MM.1S (cell line): Measurements from ENCODE around the gene TCEANC2.

ENCODE experiments used
- DNase-seq: peaks from one replicate; pipeline ENCODE4 v3.0.0-alpha.2; 2015
- H2AFZ ChIP-seq: fragments of 300-600 bp; sonication (generic); 2 replicates; pipeline ENCODE4 v1.6.0; 2016; ENCODE audit warnings: antibody characterized with exemption, low read length
- H3F3A ChIP-seq: fragments of 300-600 bp; sonication (generic); 2 replicates; pipeline ENCODE4 v1.6.1; 2016; ENCODE audit warnings: mild to moderate bottlenecking, antibody characterized with exemption, low read length, moderate library complexity, mixed read lengths; ENCODE audit not compliant: insufficient read depth
- H3K27ac ChIP-seq: fragments of 300-600 bp; sonication (generic); 2 replicates; pipeline ENCODE4 v1.5.1; 2016; ENCODE audit warnings: mild to moderate bottlenecking, low read length
- H3K27me3 ChIP-seq: fragments of 300-600 bp; sonication (generic); replicated peaks from 2 replicates; pipeline ENCODE4 v1.6.0; 2016; ENCODE audit warnings: low read length; ENCODE audit not compliant: insufficient read depth
- H3K36me3 ChIP-seq: fragments of 300-600 bp; sonication (generic); replicated peaks from 2 replicates; pipeline ENCODE4 v1.6.1; 2016; ENCODE audit warnings: mild to moderate bottlenecking, low read length, mixed read lengths; ENCODE audit not compliant: insufficient read depth
- H3K4me1 ChIP-seq: fragments of 300-600 bp; sonication (generic); 2 replicates; pipeline ENCODE4 v1.6.1; 2016; ENCODE audit warnings: low read length, mixed read lengths
- H3K4me2 ChIP-seq: fragments of 300-600 bp; sonication (generic); 2 replicates; pipeline ENCODE4 v1.6.0; 2016; ENCODE audit warnings: low read depth, low read length
- H3K4me3 ChIP-seq: fragments of 300-600 bp; sonication (generic); 2 replicates; pipeline ENCODE4 v1.5.1; 2016; ENCODE audit warnings: low read length, mixed read lengths
- H3K79me2 ChIP-seq: fragments of 300-600 bp; sonication (generic); 2 replicates; pipeline ENCODE4 v1.6.1; 2016; ENCODE audit warnings: mixed run types, low read length, mixed read lengths
- H3K9ac ChIP-seq: fragments of 300-600 bp; sonication (generic); 2 replicates; pipeline ENCODE4 v1.6.1; 2016; ENCODE audit warnings: low read length, mixed read lengths
- H3K9me2 ChIP-seq: fragments of 300-600 bp; sonication (generic); replicated peaks from 2 replicates; pipeline ENCODE4 v1.6.1; 2016; ENCODE audit warnings: mild to moderate bottlenecking, low read length, mixed read lengths; ENCODE audit not compliant: insufficient read depth
- H3K9me3 ChIP-seq: fragments of 300-600 bp; sonication (generic); replicated peaks from 2 replicates; pipeline ENCODE4 v1.6.1; 2016; ENCODE audit warnings: mild to moderate bottlenecking, low read length, mixed read lengths; ENCODE audit not compliant: insufficient read depth
- H4K20me1 ChIP-seq: fragments of 300-600 bp; sonication (generic); 2 replicates; pipeline ENCODE4 v1.6.1; 2016; ENCODE audit warnings: mild to moderate bottlenecking, low read length, moderate library complexity, mixed read lengths; ENCODE audit not compliant: insufficient read depth
- CTCF ChIP-seq: fragments of 300-600 bp; sonication (generic); IDR thresholded peaks from 2 replicates; pipeline ENCODE4 v1.5.1; 2016; ENCODE audit warnings: antibody characterized with exemption, low read length, mixed read lengths
- EZH2 ChIP-seq: fragments of 300-600 bp; sonication (generic); optimal IDR thresholded peaks from 2 replicates; pipeline ENCODE3; 2017; ENCODE audit warnings: low read depth, mild to moderate bottlenecking, antibody characterized with exemption, low read length, mixed read lengths
- EZH2phosphoT487 ChIP-seq: fragments of 300-600 bp; sonication (generic); IDR thresholded peaks from 2 replicates; pipeline ENCODE4 v1.6.1; 2018; ENCODE audit warnings: antibody characterized with exemption, low read length

TCEANC2 gene

GRCh38 chr1:54112705-54113368 lies 59.4 kb downstream of the TCEANC2 start:
- H3F3A ChIP-seq = no peaks in the 10 kb centered on the region
- no peak overlapping the region for H3K4me3 ChIP-seq
- H3K4me2 ChIP-seq = no peak overlapping the region
- TF ChIP-seq EZH2phosphoT487 = no peak
- no peak for TF ChIP-seq EZH2
- TF ChIP-seq CTCF = no peak
- no peak overlapping the region for H3K27ac ChIP-seq
- H3K4me1 ChIP-seq = no peaks in the 10 kb centered on the region
- no peak overlapping the region for H3K9ac ChIP-seq
- no peak for DNase-seq
- H3K27me3 ChIP-seq = no peaks in the 10 kb centered on the region
- no peaks in the 10 kb centered on the region for H3K79me2 ChIP-seq
- H3K9me3 ChIP-seq = no peaks in the 10 kb centered on the region
- H3K9me2 ChIP-seq = no peaks in the 10 kb centered on the region
- no peaks in the 10 kb centered on the region for H4K20me1 ChIP-seq
- H2AFZ ChIP-seq = no peak overlapping the region
- no peaks in the 10 kb centered on the region for H3K36me3 ChIP-seq

- Histone ChIP-seq H4K20me1 (no peaks in the 10 kb centered on the region), H3K9me3 (no peaks in the 10 kb centered on the region), H3K4me2 (no peak overlapping the region), H3K9ac (no peak overlapping the region), H3K36me3 (no peaks in the 10 kb centered on the region), H3K4me3 (no peak overlapping the region), H3K79me2 (no peaks in the 10 kb centered on the region), H2AFZ (no peak overlapping the region), H3F3A (no peaks in the 10 kb centered on the region), H3K27me3 (no peaks in the 10 kb centered on the region), H3K4me1 (no peaks in the 10 kb centered on the region), H3K9me2 (no peaks in the 10 kb centered on the region), H3K27ac (no peak overlapping the region)
- no peak for DNase-seq
- TF ChIP-seq EZH2phosphoT487 (no peak), EZH2 (no peak), CTCF (no peak)
Observed at GRCh38 chr1:54114001-54114400, 60.6 kb downstream of the TCEANC2 start.

DNA sequence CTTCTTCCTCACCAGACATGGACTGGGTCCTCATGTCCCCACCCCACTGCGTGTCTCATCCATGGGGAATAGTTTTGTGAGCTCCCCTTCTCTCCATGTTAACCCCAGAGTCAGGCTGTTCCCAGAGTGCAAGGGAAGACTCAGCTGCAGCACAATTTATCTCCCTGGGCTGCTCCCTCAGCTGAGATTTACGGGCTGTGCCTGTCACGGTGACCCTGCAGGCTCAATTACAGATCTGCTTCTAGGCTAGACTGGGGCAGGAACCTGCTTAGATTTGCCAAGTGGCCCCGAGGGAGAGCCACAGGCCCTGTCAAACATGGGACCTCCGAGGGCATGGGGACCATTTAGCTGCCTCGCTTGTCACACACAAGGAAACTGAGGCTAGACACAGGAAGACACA lies 61.5 kb downstream of the TCEANC2 start:
- no peaks in the 10 kb centered on the region for H4K20me1 ChIP-seq
- no peaks in the 10 kb centered on the region for H3K79me2 ChIP-seq
- no peaks in the 10 kb centered on the region for H3K9me2 ChIP-seq
- DNase-seq = no peak
- no peaks in the 10 kb centered on the region for H3F3A ChIP-seq
- no peak overlapping the region for H3K4me3 ChIP-seq
- H3K27me3 ChIP-seq = no peaks in the 10 kb centered on the region
- H3K4me2 ChIP-seq = no peak overlapping the region
- H3K9me3 ChIP-seq = no peaks in the 10 kb centered on the region
- H2AFZ ChIP-seq = no peak overlapping the region
- no peaks in the 10 kb centered on the region for H3K4me1 ChIP-seq
- no peak for TF ChIP-seq CTCF
- TF ChIP-seq EZH2phosphoT487 = no peak
- TF ChIP-seq EZH2 = no peak
- H3K27ac ChIP-seq = no peak overlapping the region
- H3K9ac ChIP-seq = no peak overlapping the region
- H3K36me3 ChIP-seq = no peaks in the 10 kb centered on the region
